HepG2 (cell line): ENCODE measurements around the gene WDR70. TPM values are rescaled to one million over a fixed set of nuclear protein-coding genes. Genes with fewer than 3 reads are reported as not detected.

Source experiments
- ATAC-seq: fragments of 200-7000 bp; cut with Tn5 transposase; 3 replicates; pipeline ENCODE4 v1.9.1; 2020; ENCODE audit warnings: mild to moderate bottlenecking, moderate library complexity
- BruUV-seq: library from RNA; stranded (reverse); fragments of 400-500 nt; replicated peaks from 2 replicates; lab custom pipeline; 2021; lab: Mats Ljungman, UMichigan
- CTCF ChIA-PET: fragments of 300-600 bp; formaldehyde crosslinking; extraction: SDS; loops from one replicate; lab custom pipeline; 2021; ENCODE audit warnings: low total read pairs, inconsistent platforms, low intra/inter-chr PET ratio; lab: Yijun Ruan, JAX
- POLR2A ChIA-PET: fragments of 350-600 bp; sonication (Branson Sonifier 250); formaldehyde crosslinking; loops from one replicate; lab custom pipeline; 2020; ENCODE audit warnings: antibody characterized with exemption, inconsistent platforms; lab: Yijun Ruan, JAX
- DNase-seq: peaks from one replicate; pipeline ENCODE4 v3.0.0-alpha.2; 2015; ENCODE audit warnings: low spot score
- FAIRE-seq: peaks from 3 replicates; lab custom pipeline; 2011; peaks lifted over from hg19 to GRCh38; lab: Jason Lieb, UNC
- H2AFZ ChIP-seq: one replicate; pipeline ENCODE4 v1.6.1; 2011; ENCODE audit warnings: low read length, inconsistent platforms
- H3K27ac ChIP-seq: fragments of 300-600 bp; 3 replicates; pipeline ENCODE4 v1.8.0; 2011; ENCODE audit warnings: mixed run types, mild to moderate bottlenecking, mixed read lengths, low read length, inconsistent platforms; ENCODE audit not compliant: insufficient read depth; ENCODE audit errors: extremely low read length
- H3K27me3 ChIP-seq, 2 experiments: fragments of 200-600 bp in 1 of 2; 2 replicates in 1 of 2; 3 replicates in 1 of 2; pipeline versions ENCODE4 v1.6.0 to v1.8.0; 2011; ENCODE audit warnings: low read length in 2 of 2, mild to moderate bottlenecking in 2 of 2, moderate library complexity in 2 of 2, inconsistent platforms in 1 of 2; ENCODE audit not compliant: insufficient read depth in 2 of 2, control insufficient read depth in 1 of 2
- H3K36me3 ChIP-seq, 2 experiments: fragments of 200-600 bp in 1 of 2; replicated peaks in 1 of 2; 2 replicates in 1 of 2; 3 replicates in 1 of 2; pipeline versions ENCODE4 v1.5.1 to v1.8.0; 2011; ENCODE audit warnings: low read length in 2 of 2, inconsistent platforms in 1 of 2; ENCODE audit not compliant: insufficient read depth in 2 of 2, control insufficient read depth in 1 of 2
- H3K4me1 ChIP-seq: 2 replicates; pipeline ENCODE4 v1.5.1; 2012; ENCODE audit warnings: low read length, inconsistent platforms; ENCODE audit not compliant: insufficient read depth
- H3K4me2 ChIP-seq: 2 replicates; pipeline ENCODE4 v1.6.0; 2011; ENCODE audit warnings: low read depth, low read length, inconsistent platforms
- H3K4me3 ChIP-seq, 3 experiments: fragments of 200-600 bp in 1 of 3; sonication (generic), shearing (Covaris generic) in 1 of 3; replicated peaks in 1 of 3; 2 replicates each; pipeline ENCODE4 v1.5.1; 2011 to 2016; ENCODE audit warnings: low read length in 3 of 3, inconsistent platforms in 2 of 3, low read depth in 2 of 3, mild to moderate bottlenecking in 2 of 3, control low read depth in 1 of 3, mixed read lengths in 1 of 3; ENCODE audit not compliant: insufficient read depth in 1 of 3
- H3K79me2 ChIP-seq: one replicate; pipeline ENCODE4 v1.6.1; 2011; ENCODE audit warnings: low read length, inconsistent platforms; ENCODE audit not compliant: insufficient read depth
- H3K9ac ChIP-seq: 2 replicates; pipeline ENCODE4 v1.6.0; 2011; ENCODE audit warnings: mild to moderate bottlenecking, low read depth, low read length, inconsistent platforms; ENCODE audit not compliant: insufficient read depth
- H3K9me3 ChIP-seq: 2 replicates; pipeline ENCODE4 v1.5.1; 2012; ENCODE audit warnings: mild to moderate bottlenecking, low read length
- H4K20me1 ChIP-seq: 2 replicates; pipeline ENCODE4 v1.6.0; 2011; ENCODE audit warnings: inconsistent platforms, mild to moderate bottlenecking, low read length, moderate library complexity; ENCODE audit not compliant: insufficient read depth
- PREB ChIP-seq: sonication (generic); formaldehyde crosslinking; IDR thresholded peaks from 2 replicates; pipeline ENCODE4 v1.4.0; 2020; ENCODE audit warnings: missing genetic modification reagents
- TFDP2 ChIP-seq: sonication (generic); formaldehyde crosslinking; IDR thresholded peaks from 2 replicates; pipeline ENCODE4 v1.4.0; 2020; ENCODE audit warnings: missing genetic modification reagents
- ZNF3 ChIP-seq: IDR thresholded peaks from 2 replicates; pipeline ENCODE4 v1.7.0; 2017; ENCODE audit warnings: inconsistent platforms
- ZNF30 ChIP-seq: sonication (generic); formaldehyde crosslinking; IDR thresholded peaks from 2 replicates; pipeline ENCODE4 v1.5.0; 2020; ENCODE audit warnings: mild to moderate bottlenecking, missing genetic modification reagents
- WGBS: methylation state at CpG from one replicate; pipeline ENCODE4 v1.1.6; 2017; ENCODE audit warnings: low lambda C conversion rate; 5-methylcytosine and 5-hydroxymethylcytosine counted together
- in situ Hi-C: cut with HindIII; loops from 2 replicates; pipeline ENCODE4 v1.10.0; 2017; ENCODE audit warnings: low pct_unique_long_range_greater_than_20kb; ENCODE audit not compliant: extremely low pct_ligation_motif_present
- intact Hi-C: fragments of 100-400 bp; cut with micrococcal nuclease; formaldehyde crosslinking; loops from one replicate; pipeline ENCODE4 v1.10.0; 2022; ENCODE audit not compliant: unreplicated experiment
- polyA plus RNA-seq, 8 experiments: library from polyadenylated mRNA; depleted of rRNA in 3 of 8; stranded (reverse) in 7 of 8; unstranded in 1 of 8; fragments of >200 nt; fragmentation: Illumina TruSeq in 4 of 8; extraction: Trizol in 4 of 8; gene quantifications; 2 replicates each; pipeline versions ENCODE4 v1.2.1 to v1.2.3, GENCODE V29; 2011 to 2016; ENCODE audit warnings: low read depth in 4 of 8, missing spikeins in 1 of 8, mixed read lengths in 1 of 8; ENCODE audit not compliant: insufficient read depth in 1 of 8
- total RNA-seq, 5 experiments: library from RNA; depleted of rRNA; stranded (reverse); fragments of >200 nt; fragmentation: Illumina TruSeq; extraction: Trizol; gene quantifications; 2 replicates each; pipeline ENCODE4 v1.2.3, GENCODE V29; 2016; ENCODE audit warnings: low read depth in 1 of 5
- TF ChIP-seq, protein P1 (sequence below): IDR thresholded peaks from 2 replicates; pipeline ENCODE4 v1.6.1; 2018; ENCODE audit warnings: missing genetic modification reagents
- TF ChIP-seq, protein P2 (sequence below): sonication (generic); formaldehyde crosslinking; IDR thresholded peaks from 2 replicates; pipeline ENCODE4 v1.8.1; 2023; ENCODE audit warnings: mild to moderate bottlenecking, moderate library complexity, missing genetic modification reagents

WDR70 gene
- total and polyA plus RNA-seq, 2 of the 13 experiments (the other 11 are each of a cell fraction or from before 2014, with no cell fraction given): 14.6 to 30.6 TPM

GRCh38 chr5:37506241-37506640 lies 127.1 kb downstream of the WDR70 start:
- Histone ChIP-seq H3K4me3 (no peak overlapping the region), H3K27me3 (no peaks in the 10 kb centered on the region), H3K36me3 (peaks cover 0 to 3% of the 10 kb centered on the region in 2 experiments; a peak in 1 of 5 replicates), H3K4me1 (no peaks in the 10 kb centered on the region), H2AFZ (no peak overlapping the region)
- WGBS: 98% methylated on average over 3 of the region's 3 CpGs
- in situ Hi-C loops: no loop called here
- no peak for DNase-seq
- CTCF ChIA-PET: no interaction called here
- TF ChIP-seq, protein P1, sequence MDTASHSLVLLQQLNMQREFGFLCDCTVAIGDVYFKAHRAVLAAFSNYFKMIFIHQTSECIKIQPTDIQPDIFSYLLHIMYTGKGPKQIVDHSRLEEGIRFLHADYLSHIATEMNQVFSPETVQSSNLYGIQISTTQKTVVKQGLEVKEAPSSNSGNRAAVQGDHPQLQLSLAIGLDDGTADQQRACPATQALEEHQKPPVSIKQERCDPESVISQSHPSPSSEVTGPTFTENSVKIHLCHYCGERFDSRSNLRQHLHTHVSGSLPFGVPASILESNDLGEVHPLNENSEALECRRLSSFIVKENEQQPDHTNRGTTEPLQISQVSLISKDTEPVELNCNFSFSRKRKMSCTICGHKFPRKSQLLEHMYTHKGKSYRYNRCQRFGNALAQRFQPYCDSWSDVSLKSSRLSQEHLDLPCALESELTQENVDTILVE (CRISPR knock-in tag): no peak
- TF ChIP-seq, protein P2, sequence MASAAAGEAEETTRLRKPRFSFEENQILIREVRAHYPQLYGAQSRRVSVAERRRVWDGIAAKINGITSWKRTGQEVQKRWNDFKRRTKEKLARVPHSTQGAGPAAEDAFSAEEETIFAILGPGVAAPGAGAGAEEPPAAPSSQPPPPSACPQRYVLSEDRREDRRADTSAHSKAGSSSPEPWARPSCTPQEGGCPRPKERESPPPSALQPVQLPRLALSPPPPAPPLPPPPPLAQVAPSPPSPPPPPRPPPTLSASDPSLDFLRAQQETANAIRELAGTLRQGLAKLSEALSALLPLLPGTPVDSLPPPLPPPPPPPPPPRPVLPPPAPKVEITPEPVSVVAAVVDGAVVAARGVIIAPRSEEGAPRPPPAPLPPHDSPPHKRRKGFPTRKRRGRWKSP (CRISPR knock-in tag): no peak
- TF ChIP-seq ZNF3 (CRISPR knock-in tag): no peak
- TF ChIP-seq ZNF30 (CRISPR knock-in tag): no peak
- no peak for TF ChIP-seq PREB
- TF ChIP-seq TFDP2 (CRISPR knock-in tag): no peak
- TF ChIP-seq, all 625 proteins: peak for 0
- no peak overlapping the region for H3K27ac ChIP-seq
- ATAC-seq (no peak), FAIRE-seq (no peak)
- intact Hi-C loops: no loop called here
- no peak overlapping the region for H3K4me2 ChIP-seq
- POLR2A ChIA-PET: no interaction called here
- no TSS peak for BruUV-seq
- no peaks in the 10 kb centered on the region for H4K20me1 ChIP-seq
- H3K9ac ChIP-seq: no peak overlapping the region
- H3K79me2 ChIP-seq: no peaks in the 10 kb centered on the region
- no peaks in the 10 kb centered on the region for H3K9me3 ChIP-seq
